GM12878 (cell line): ENCODE data around the gene SYCE1L. TPM values are rescaled to one million over a fixed set of nuclear protein-coding genes. Genes with fewer than 3 reads are reported as not detected.

ENCODE experiments used
- ATF7 ChIP-seq: fragments of 450-650 bp; IDR thresholded peaks from 2 replicates; pipeline ENCODE4 v1.6.1; 2016; ENCODE audit warnings: low read depth, mild to moderate bottlenecking
- BCL11A ChIP-seq: IDR thresholded peaks from 2 replicates; pipeline ENCODE4 v1.6.1; 2011; ENCODE audit warnings: low read depth, low read length
- BRCA1 ChIP-seq: IDR thresholded peaks from 2 replicates; pipeline ENCODE4 v1.6.1; 2011; ENCODE audit warnings: low read depth, low read length, improper control_type of control experiment
- CHD2 ChIP-seq: IDR thresholded peaks from 2 replicates; pipeline ENCODE4 v1.6.1; 2011; ENCODE audit warnings: low read depth, low read length, improper control_type of control experiment, borderline replicate concordance
- DPF2 ChIP-seq: fragments of 450-650 bp; IDR thresholded peaks from 2 replicates; pipeline ENCODE4 v1.6.1; 2017; ENCODE audit warnings: mild to moderate bottlenecking
- EGR1 ChIP-seq, 2 experiments: IDR thresholded peaks; 1 replicate in 1 of 2; 2 replicates in 1 of 2; pipeline ENCODE4 v1.6.1; 2011 to 2012; ENCODE audit warnings: low read depth in 2 of 2, low read length in 2 of 2, borderline replicate concordance in 1 of 2, mild to moderate bottlenecking in 1 of 2, moderate library complexity in 1 of 2
- ETV6 ChIP-seq, 2 experiments: fragments of 450-650 bp in 1 of 2; IDR thresholded peaks in 1 of 2; conservative IDR thresholded peaks in 1 of 2; 2 replicates each; pipeline ENCODE4 v1.6.1; 2014; ENCODE audit warnings: antibody characterized with exemption in 1 of 2, borderline replicate concordance in 1 of 2, low read depth in 1 of 2, mild to moderate bottlenecking in 1 of 2, moderate library complexity in 1 of 2
- IKZF1 ChIP-seq: fragments of 450-650 bp; conservative IDR thresholded peaks from 2 replicates; pipeline ENCODE4 v1.6.1; 2017; ENCODE audit warnings: antibody characterized with exemption, mild to moderate bottlenecking
- MYB ChIP-seq: fragments of 150-350 bp; IDR thresholded peaks from 2 replicates; pipeline ENCODE4 v1.6.1; 2014; ENCODE audit warnings: mild to moderate bottlenecking, low read depth, low read length, borderline replicate concordance
- NFXL1 ChIP-seq: fragments of 450-650 bp; IDR thresholded peaks from 2 replicates; pipeline ENCODE4 v1.6.1; 2017; ENCODE audit warnings: antibody characterized with exemption, mild to moderate bottlenecking, borderline replicate concordance
- NR2F1 ChIP-seq: fragments of 450-650 bp; conservative IDR thresholded peaks from 2 replicates; pipeline ENCODE4 v1.6.1; 2017; ENCODE audit warnings: mild to moderate bottlenecking
- POLR2A ChIP-seq: IDR thresholded peaks from 2 replicates; pipeline ENCODE4 v1.6.1; 2011; ENCODE audit warnings: low read depth, mild to moderate bottlenecking, low read length
- POLR2AphosphoS5 ChIP-seq: IDR thresholded peaks from 2 replicates; pipeline ENCODE4 v1.6.1; 2011; ENCODE audit warnings: mild to moderate bottlenecking, low read length, inconsistent platforms
- RELA ChIP-seq: fragments of 450-650 bp; IDR thresholded peaks from 2 replicates; pipeline ENCODE4 v1.8.0; 2014; ENCODE audit warnings: borderline replicate concordance; ENCODE audit not compliant: partially characterized antibody
- SMARCA5 ChIP-seq: fragments of 450-650 bp; IDR thresholded peaks from 2 replicates; pipeline ENCODE4 v1.6.1; 2017; ENCODE audit warnings: mild to moderate bottlenecking
- SMC3 ChIP-seq: IDR thresholded peaks from 2 replicates; pipeline ENCODE4 v1.6.1; 2011; ENCODE audit warnings: low read length, improper control_type of control experiment, borderline replicate concordance
- SRF ChIP-seq, 2 experiments: IDR thresholded peaks; 2 replicates each; pipeline ENCODE4 v1.6.1; 2011; ENCODE audit warnings: low read depth in 2 of 2, low read length in 2 of 2, mild to moderate bottlenecking in 1 of 2, moderate library complexity in 1 of 2
- TAF1 ChIP-seq: IDR thresholded peaks from 2 replicates; pipeline ENCODE4 v1.6.1; 2011; ENCODE audit warnings: mild to moderate bottlenecking, low read depth, low read length, borderline replicate concordance
- TCF7 ChIP-seq: IDR thresholded peaks from 2 replicates; pipeline ENCODE4 v1.6.1; 2014; ENCODE audit warnings: antibody characterized with exemption, borderline replicate concordance
- YY1 ChIP-seq: IDR thresholded peaks from 2 replicates; pipeline ENCODE4 v1.6.1; 2011; ENCODE audit warnings: low read depth, mild to moderate bottlenecking, low read length
- polyA plus RNA-seq, 11 experiments: library from polyadenylated mRNA; depleted of rRNA in 4 of 11; unstranded in 6 of 11; stranded (reverse) in 5 of 11; fragments of >200 nt; fragmentation: Nextera tagmentation in 4 of 11; fragmentation: Illumina TruSeq in 1 of 11; extraction: Ambion mirVana in 4 of 11; extraction: Trizol in 1 of 11; gene quantifications; 1 replicate in 1 of 11; 2 replicates in 10 of 11; pipeline versions ENCODE4 v1.2.1 to v1.2.3, GENCODE V29; 2011 to 2016; ENCODE audit warnings: inconsistent platforms in 2 of 11, missing spikeins in 2 of 11, low read depth in 1 of 11
- total RNA-seq, 4 experiments: library from RNA; depleted of rRNA in 3 of 4; stranded (reverse); fragments of >200 nt in 3 of 4; fragmentation: Illumina TruSeq in 1 of 4; extraction: Trizol in 1 of 4; gene quantifications; 2 replicates each; pipeline versions ENCODE4 v1.2.1 to v1.2.3, GENCODE V29; 2013 to 2021
- TF ChIP-seq, protein P1 (sequence below): fragments of 450-650 bp; IDR thresholded peaks from 2 replicates; pipeline ENCODE4 v1.6.1; 2017; ENCODE audit warnings: mild to moderate bottlenecking, moderate library complexity
- TF ChIP-seq, protein P2 (sequence below): fragments of 450-650 bp; conservative IDR thresholded peaks from 2 replicates; pipeline ENCODE4 v1.6.1; 2017; ENCODE audit warnings: mild to moderate bottlenecking, moderate library complexity
- TF ChIP-seq, protein P3 (sequence below): IDR thresholded peaks from 2 replicates; pipeline ENCODE4 v1.6.1; 2011; ENCODE audit warnings: borderline replicate concordance, low read depth, mild to moderate bottlenecking, moderate library complexity, low read length; ENCODE audit not compliant: insufficient read depth, poor library complexity, severe bottlenecking

SYCE1L gene
- total and polyA plus RNA-seq, 10 of the 15 experiments (the other 5 are each of a cell fraction or from before 2014, with no cell fraction given): 0.35 to 4.6 (median 0.91) TPM; not detected in 5

DNA sequence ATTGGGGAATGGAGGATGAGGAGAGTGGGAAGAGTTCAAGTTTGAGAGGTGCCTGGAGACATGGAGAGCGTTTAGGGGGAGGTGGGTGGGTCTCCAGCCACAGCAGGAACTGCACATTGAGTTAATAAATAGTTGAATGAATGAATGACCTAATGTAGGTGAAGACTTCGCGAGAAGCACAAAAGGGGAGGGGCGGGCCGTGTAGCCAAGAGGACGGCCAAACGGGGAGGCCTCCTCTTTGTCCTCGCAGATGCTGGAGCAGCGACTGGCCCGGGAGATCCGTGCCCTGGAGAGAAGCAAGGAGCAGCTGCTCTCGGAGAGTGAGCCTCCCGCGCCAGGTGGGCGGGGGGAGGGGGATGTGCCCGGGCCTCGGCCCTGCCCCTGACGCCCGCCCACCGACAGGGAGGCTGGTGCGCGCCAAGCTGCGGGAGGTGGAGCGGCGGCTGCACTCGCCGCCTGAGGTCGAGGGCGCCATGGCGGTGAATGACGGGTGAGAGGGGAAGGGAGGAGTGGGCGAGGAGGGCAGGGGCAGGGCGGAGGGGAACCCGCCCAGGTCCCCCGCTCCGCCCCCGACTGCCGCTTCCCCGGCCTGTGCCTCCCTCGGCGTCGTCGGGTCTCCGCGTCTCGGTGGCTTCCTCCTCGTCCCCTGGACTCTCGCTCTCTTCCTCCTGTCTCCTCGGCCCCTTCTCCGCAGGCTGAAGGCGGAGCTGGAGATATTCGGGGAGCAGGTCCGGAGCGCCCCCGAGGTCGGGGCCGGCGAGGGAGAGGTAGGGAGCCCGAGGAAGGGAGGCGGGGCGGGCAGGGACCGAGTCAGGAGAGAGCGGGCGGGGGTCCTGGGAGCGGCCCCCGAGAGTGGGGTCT, 12.9 kb downstream of the SYCE1L start (continued):
- TF ChIP-seq TCF7: no peak
- 0 out of 2 replicates have a peak, but pooled peaks have one; percentile 22 for TF ChIP-seq CHD2
- TF ChIP-seq, protein P1, sequence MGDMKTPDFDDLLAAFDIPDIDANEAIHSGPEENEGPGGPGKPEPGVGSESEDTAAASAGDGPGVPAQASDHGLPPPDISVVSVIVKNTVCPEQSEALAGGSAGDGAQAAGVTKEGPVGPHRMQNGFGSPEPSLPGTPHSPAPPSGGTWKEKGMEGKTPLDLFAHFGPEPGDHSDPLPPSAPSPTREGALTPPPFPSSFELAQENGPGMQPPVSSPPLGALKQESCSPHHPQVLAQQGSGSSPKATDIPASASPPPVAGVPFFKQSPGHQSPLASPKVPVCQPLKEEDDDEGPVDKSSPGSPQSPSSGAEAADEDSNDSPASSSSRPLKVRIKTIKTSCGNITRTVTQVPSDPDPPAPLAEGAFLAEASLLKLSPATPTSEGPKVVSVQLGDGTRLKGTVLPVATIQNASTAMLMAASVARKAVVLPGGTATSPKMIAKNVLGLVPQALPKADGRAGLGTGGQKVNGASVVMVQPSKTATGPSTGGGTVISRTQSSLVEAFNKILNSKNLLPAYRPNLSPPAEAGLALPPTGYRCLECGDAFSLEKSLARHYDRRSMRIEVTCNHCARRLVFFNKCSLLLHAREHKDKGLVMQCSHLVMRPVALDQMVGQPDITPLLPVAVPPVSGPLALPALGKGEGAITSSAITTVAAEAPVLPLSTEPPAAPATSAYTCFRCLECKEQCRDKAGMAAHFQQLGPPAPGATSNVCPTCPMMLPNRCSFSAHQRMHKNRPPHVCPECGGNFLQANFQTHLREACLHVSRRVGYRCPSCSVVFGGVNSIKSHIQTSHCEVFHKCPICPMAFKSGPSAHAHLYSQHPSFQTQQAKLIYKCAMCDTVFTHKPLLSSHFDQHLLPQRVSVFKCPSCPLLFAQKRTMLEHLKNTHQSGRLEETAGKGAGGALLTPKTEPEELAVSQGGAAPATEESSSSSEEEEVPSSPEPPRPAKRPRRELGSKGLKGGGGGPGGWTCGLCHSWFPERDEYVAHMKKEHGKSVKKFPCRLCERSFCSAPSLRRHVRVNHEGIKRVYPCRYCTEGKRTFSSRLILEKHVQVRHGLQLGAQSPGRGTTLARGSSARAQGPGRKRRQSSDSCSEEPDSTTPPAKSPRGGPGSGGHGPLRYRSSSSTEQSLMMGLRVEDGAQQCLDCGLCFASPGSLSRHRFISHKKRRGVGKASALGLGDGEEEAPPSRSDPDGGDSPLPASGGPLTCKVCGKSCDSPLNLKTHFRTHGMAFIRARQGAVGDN: peak; percentile 6; the same call in 1 of the 2 replicates
- peak; percentile 83 for TF ChIP-seq YY1
- TF ChIP-seq NR2F1: peak; percentile 60
- TF ChIP-seq BRCA1: no peak
- TF ChIP-seq NFXL1: no peak
- peak; percentile 75 for TF ChIP-seq POLR2A
- peak in 1 of 2 experiments; percentile 77; a peak in 2 of 3 replicates for TF ChIP-seq EGR1 (IDR thresholded peaks at IDR 0.05; ENCODE audit: borderline replicate concordance in 1 of 2, low read depth in 2 of 2, low read length in 2 of 2)
- TF ChIP-seq POLR2AphosphoS5: peak; percentile 37; the same call in 1 of the 2 replicates
- peak; percentile 82 for TF ChIP-seq IKZF1
- 0 out of 2 replicates have a peak, but pooled peaks have one; percentile 31 for TF ChIP-seq SMARCA5
- TF ChIP-seq SMC3: no peak
- TF ChIP-seq RELA: no peak
- TF ChIP-seq DPF2: 0 out of 2 replicates have a peak, but pooled peaks have one; percentile 31
- TF ChIP-seq MYB: no peak
- TF ChIP-seq, protein P2, sequence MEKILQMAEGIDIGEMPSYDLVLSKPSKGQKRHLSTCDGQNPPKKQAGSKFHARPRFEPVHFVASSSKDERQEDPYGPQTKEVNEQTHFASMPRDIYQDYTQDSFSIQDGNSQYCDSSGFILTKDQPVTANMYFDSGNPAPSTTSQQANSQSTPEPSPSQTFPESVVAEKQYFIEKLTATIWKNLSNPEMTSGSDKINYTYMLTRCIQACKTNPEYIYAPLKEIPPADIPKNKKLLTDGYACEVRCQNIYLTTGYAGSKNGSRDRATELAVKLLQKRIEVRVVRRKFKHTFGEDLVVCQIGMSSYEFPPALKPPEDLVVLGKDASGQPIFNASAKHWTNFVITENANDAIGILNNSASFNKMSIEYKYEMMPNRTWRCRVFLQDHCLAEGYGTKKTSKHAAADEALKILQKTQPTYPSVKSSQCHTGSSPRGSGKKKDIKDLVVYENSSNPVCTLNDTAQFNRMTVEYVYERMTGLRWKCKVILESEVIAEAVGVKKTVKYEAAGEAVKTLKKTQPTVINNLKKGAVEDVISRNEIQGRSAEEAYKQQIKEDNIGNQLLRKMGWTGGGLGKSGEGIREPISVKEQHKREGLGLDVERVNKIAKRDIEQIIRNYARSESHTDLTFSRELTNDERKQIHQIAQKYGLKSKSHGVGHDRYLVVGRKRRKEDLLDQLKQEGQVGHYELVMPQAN: no peak
- no peak for TF ChIP-seq ATF7
- no peak for TF ChIP-seq SRF (IDR thresholded peaks at IDR 0.05; ENCODE audit: low read depth in 2 of 2, low read length in 2 of 2)
- TF ChIP-seq, protein P3, sequence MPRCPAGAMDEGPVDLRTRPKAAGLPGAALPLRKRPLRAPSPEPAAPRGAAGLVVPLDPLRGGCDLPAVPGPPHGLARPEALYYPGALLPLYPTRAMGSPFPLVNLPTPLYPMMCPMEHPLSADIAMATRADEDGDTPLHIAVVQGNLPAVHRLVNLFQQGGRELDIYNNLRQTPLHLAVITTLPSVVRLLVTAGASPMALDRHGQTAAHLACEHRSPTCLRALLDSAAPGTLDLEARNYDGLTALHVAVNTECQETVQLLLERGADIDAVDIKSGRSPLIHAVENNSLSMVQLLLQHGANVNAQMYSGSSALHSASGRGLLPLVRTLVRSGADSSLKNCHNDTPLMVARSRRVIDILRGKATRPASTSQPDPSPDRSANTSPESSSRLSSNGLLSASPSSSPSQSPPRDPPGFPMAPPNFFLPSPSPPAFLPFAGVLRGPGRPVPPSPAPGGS: no peak
- no peak for TF ChIP-seq BCL11A
- no peak for TF ChIP-seq TAF1
- no peak for TF ChIP-seq ETV6 (conservative IDR thresholded peaks at IDR 0.05 in 1 of 2, IDR thresholded peaks at IDR 0.05 in 1 of 2; ENCODE audit: borderline replicate concordance in 1 of 2, low read depth in 1 of 2)
